Kidney capillary endothelial cell (primary cell): ENCODE data around the gene WNT9B.
"Not testable (repeated sequence)": the region's sequence is repeated elsewhere in the genome, so short reads cannot be mapped to it uniquely, and the experiment has no call there.

ENCODE experiments used
- DNase-seq: peaks from one replicate; pipeline ENCODE4 v3.0.0-alpha.2; 2018; ENCODE audit warnings: low spot score

WNT9B gene

DNA sequence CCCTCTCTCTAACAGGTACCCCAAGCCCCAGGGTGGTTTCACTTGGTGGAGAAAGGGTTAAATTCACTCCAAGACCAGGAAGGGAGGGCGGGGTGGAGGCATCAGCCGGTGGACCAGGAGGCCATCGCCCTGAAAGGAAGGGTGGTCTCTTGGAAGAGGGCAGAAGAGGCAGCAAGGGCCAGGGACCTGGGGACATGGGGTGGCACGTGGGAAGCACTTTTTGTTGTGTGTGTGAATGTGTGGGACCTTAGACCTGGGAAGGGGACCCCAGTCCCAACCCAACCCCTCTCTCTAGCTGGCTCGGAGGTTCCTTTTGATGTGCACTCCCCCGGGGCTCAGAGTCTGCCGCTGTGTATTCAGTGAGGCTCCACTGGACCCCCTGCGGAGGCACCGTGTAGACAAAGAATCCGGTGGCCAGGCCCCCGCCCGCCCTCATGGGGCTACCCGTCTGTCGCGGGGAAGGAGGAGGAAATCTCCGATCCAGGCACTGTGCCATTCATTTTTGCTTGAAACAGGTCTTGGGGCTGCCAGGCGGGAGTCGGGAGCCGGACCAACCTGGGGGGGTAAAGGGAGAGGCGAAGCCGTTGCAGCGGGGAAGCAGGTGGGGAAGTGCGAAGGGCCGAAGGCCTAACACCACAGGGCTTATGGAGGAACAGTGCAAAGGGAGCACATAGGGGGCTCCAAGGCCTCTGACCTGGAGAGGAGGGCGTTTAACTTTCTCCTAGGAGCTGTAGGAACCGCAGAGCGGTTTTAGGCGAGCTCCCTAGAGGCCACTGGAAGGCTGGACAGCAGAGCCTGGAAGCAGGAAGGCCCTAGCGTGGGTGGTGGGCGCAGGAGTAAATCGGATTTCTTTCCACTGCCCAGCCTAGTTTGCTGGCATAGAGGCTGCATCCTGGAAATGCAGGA, 29.6 kb upstream of the WNT9B start:
- DNase-seq = no peak

DNA sequence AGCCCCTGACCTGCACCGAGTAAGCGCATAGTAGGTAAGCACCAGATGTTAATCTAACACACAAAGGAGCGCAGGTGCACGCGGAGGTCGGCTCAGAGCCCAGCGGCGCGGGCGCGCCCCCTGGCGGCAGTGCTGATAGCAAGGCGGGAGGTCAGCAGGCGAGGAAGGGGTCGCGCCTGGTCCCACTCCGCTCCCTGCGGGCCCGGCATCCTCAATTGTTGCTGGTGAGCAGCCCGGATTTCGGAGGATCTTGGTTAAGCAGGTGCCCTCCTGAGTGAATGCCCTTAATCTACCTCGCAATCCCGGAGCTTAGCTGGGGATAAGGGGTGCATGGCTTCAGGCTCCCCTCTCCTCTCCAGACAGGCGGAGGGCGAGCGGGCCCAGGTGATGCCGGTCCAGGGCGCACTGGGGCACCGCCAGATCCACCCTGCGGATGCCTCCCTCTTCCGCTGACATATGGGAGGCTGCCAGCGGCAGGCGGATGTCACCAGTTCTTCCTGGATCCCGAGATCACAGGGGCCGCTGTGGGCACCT, 28.9 kb upstream of the WNT9B start:
- no peak for DNase-seq

DNA sequence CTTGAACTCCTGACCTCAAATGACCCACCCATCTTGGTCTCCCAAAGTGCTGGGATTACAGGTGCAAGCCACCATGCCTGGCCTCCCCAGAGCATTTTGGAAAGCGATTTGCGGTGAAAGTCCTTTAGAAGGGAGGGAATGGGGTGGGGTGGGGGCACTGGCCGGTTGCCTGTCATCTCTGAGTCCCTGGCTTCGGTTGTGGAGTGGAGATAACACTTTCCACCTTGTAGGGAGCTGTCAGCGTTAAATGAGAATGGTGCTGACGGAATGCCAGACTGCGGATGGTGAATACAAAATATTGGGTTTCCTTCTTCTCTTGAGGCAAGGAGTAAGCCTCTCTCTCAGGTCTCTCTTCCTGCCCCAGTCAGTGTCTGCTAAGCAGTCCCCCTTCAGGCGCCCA, 27.7 kb upstream of the WNT9B start:
- DNase-seq = no peak

DNA sequence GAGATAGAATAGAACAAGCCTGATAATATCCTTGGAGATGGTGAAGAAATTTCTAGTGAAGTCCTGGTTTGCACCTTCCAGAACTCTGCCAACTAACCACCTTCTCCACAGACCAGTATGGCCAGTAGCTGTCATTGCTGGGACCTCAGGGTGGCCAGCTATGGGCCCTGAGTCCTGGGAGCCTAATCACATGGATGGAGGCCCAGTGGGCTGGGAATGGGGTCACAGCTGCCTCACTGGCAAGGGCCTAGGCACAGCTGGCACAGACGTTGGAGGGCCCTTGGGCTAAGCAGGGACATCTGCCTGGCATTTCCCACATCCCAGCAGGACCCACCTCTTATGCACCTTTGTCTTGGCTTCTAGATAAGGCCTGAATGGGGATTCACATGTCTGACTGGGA, 25.3 kb upstream of the WNT9B start:
- no peak for DNase-seq

DNA sequence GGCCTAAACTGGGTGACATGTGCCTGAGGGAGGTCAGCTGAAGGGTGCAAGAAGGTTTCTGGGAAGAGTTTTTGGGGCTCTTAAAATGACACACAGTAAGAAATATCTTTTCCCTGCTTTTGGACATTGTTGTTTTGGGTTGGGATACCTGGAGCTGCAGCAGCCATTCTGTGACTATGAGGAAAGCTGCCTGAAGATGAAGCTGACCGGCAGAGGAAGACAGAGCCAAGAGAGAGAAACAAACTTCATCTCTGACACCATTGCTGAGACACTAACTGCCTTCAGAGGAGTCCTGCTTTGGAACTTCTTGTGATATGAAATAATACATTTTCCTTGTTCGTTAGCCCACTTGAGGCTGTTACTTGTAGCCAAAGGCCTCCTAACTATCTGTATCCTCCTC, 24.1 kb upstream of the WNT9B start:
- DNase-seq = no peak

DNA sequence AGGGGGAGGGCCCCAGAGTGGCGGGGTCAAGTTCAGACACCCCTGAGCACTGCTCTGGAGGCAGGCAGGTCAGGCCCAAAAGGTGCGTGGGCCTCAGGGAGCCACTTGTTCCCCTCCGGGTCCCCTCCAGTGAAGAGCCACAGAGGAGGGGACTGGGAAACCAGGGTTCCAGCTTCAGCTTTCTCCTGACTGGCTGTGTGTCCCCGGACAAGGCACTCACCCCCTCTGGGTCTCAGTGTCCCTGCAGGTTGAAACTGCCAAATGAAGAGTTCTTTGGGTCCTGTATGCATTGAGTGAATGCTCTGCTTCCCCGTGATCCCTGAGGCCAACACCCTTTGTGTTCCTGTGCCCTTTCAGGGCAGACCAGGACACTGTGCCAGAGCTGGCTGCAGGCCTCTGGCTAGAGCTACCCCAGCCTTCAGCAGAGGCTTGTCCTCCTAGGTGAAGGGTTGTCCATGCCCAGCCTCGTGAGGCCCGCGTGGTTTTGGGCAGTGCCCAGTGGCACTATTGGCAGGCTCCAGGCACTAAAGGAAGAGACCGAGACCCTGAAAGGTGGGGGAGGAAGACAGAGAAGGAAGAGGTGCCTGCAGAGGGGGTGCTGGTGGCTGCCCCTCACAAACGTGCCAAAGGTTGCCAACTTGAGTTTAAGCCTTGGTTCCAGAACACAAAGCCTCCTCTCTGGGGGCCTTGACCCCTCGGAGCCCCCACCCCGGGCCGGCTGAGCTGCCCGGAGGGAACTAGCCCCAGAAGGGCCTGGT, 19.6 kb upstream of the WNT9B start:
- DNase-seq = no peak

DNA sequence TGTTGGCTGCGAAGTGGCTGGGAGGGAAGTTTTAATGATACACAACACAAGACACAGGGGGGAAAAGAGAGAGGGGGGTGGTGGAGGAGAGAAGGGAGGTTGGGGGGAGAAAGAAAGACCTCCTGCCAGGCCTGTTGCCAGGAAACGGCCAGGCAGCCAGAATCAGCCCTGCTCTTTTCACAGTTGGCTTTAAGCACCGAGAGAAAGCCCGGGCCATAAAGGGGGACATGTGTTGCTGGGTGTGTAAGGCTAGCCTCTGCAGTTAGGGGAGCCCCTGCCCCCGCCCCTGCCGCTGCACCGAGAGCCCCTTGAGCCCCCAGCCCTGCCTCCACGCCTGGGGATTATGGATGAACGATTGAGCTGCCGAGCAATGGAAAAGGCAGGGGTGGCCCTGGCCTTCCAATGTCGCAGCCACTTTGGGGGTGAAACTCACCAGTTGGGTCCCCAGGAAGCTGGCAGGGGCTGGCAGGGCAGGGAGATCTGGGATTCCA, 19.0 kb upstream of the WNT9B start:
- no peak for DNase-seq

DNA sequence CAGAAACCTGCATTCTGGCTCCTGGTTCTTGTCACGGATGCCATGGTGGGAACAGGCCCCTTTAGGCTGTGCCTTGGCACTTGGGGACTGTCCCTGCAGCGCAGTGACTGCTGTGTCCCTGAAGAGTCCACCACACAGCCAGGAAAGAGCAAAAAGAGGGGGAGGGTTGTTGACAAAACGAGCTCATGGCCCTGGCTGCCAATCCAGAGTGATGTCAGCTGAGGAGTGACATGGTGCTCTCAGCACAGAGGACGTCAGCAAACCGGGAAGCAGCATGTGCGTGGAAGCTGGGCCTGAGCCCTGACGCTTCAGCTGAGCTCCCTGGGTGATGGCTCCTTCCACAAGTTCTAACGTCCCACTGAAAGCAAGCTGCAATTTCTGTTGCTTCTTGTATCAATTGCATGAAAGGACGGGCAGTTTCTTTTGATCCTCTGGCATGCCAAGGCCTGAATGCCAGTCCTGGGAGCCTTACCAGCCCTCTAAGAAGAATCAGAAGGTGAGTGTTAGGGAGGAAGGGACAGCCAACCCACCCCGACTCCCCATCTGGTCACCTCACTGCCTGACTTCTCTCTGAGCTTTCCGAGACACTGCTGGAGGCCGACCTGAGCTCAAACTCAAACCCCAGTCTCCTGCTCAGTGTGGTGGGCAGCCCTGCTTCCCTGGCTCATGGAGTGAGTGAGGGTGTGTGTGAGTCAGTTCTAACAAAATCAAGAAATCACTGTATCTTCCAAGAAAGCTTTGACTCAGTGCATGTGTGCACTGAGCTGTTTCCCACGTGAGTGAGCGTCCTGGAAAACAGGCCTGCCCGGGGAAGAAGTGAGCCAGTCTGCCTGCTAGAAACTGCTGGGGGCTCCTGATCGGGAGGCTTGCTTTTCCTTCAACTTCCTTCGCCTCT, 18.2 kb upstream of the WNT9B start:
- DNase-seq = no peak

DNA sequence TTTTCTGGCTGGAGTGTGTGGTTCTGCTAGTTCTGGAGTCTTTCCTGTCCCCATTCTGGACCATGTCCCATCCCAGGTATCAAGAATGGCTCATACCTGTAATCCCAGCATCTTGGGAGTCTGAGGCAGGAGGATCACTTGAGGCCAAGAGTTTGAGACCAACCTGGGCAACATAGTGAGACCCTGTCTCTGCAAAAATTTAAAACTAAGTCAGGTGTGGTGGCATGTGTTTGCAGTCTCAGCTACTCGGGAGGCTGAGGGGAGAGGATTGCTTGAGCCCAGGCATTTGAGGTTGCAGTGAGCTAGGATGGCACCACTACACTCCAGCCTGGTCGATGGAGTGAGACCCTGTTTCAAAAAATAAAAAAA, 17.6 kb upstream of the WNT9B start:
- DNase-seq = no peak

DNA sequence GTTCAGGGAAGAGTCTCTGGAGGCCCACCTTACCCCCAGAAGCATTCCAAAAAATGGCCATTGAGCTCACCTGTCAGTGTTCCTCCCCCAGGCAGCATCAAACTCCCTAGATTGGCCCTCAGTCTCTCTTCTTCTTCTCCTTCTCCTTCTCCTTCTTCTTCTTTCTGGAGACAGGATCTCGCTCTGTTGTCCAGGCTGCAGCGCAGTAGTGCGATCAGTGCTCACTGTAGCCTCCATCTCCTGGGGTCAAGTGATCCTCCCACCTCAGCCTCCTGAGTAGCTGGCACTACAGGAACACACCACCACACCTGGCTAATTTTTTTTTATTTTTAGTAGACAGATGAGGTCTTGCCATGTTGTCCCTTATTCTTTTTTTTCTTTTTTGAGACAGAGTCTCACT, 16.5 kb upstream of the WNT9B start:
- no peak for DNase-seq

DNA sequence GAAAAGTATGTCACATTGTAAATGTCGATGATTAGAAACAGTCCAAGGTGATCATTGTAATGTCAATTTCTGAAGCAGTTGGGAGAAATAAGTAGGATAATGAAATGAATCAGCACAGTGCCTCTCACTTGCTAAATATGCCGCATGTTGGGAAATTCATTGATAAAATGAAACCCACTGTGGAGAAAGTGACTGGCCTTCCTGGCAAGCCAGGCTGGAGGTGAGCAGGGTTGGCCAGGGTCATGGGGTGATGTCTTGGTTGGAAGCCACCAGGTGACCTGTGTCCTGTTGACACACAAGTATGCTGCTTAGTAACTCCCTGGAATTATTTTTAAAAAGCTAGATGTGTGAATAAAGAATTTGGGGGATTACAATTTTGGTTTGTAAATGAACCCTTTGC, 14.9 kb upstream of the WNT9B start:
- no peak for DNase-seq

DNA sequence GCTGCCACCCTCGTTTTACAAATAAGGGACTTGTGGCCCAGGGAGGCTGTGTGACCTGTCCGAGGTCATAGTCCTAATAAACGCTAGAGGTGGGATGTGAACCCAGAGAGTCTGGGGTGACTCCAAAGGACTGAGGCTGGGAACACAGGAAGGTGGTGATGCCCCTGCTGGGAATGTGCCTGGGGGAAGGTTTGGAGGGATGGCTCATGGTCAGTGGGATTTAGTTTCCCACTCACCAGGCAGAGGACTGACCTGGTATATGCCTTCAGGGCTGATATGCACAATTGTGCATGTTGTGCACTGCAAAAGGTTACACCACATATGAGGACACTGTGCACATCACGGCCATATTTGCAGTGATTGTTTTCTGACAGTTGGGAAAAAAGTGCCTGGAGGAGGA, 13.9 kb upstream of the WNT9B start:
- DNase-seq = no peak

DNA sequence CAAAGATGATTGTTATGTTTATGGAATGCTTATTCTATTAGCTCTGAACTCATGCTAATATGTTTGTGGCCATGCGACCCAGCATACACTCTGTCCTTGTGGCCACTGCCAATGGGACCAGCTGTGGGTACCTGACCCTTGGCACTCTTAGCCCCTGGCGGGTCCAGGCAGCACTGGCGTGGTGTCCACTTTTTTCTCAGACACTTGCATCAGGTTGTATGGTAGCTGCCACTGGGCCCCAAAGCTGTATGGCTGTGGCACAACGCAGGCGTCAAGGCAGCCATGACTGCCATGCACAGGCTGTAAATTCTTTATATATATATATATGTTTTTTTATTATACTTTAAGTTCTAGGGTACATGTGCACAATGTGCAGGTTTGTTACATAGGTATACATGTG, 12.2 kb upstream of the WNT9B start:
- DNase-seq = no peak

DNA sequence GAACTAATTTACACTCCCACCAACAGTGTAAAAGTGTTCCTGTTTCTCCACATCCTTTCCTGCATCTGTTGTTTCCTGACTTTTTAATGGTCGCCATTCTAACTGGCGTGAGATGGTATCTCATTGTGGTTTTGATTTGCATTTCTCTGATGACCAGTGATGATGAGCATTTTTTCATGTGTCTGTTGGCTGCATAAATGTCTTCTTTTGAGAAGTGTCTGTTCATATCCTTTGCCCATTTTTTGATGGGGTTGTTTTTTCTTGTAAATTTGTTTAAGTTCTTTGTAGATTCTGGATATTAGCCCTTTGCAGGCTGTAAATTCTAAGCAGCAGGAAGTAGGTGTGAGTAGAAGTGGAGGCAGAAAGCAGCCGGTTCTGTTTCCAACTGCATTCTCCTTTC, 10.8 kb upstream of the WNT9B start:
- not testable (repeated sequence) for DNase-seq

DNA sequence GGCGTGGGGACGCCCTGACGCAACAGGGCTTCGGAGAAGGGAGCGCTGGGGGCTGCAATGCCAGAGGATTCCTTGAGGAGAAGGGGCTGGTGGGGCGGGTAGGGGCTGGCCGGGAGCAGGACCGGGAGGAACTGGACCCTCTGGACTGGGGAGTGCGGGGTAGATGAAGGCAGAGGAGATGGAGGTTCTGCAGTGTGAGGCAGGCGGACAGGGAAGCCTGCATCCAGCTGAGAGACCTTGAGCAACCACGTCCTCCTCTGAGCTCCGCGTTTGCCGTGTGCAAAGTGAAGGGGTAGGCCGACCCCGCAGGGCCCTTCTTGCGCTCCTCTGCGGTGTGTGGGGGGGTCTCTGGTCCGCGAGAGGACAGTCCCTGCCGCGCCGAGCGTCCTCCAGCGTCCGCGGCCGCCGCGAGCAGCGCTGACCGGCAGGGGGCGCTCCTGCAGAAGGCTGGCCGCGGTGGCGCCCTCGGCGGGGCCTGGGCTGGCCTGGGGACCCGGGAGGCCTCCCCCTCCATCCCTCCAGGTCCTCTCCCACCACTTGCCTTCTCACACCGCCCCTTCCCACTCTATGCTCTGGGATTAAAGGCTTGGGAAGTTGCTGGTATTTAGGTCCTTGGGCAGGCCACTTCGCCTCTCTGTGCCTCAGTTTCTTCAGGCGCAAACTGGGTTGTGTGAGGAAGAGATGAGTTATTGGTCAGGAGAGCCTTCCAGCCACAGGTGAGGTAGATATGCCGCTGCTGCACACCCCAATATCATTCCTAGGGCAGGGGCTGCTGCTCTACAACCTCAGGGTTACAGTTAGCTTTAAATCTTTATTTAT, 9.6 kb upstream of the WNT9B start:
- peak; percentile 38 for DNase-seq

DNA sequence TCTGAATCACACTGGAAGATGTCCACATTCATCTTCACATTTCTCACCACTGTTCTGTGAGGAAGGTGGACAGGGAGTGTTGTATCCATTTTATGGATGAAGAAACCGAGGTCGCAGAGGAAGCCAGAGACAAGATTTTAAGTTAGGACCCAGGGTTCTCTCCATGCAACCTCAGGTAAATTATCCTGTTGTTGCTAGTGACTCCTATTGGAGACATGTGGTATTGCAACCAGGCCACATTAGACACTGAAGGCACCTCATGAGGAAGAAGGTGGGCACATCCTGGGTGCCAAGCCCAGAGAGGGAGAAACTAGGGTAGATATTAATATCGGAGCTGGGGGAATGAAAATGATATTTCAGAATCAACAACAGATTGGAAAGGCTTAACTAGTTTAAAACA, 8.5 kb upstream of the WNT9B start:
- DNase-seq = no peak

DNA sequence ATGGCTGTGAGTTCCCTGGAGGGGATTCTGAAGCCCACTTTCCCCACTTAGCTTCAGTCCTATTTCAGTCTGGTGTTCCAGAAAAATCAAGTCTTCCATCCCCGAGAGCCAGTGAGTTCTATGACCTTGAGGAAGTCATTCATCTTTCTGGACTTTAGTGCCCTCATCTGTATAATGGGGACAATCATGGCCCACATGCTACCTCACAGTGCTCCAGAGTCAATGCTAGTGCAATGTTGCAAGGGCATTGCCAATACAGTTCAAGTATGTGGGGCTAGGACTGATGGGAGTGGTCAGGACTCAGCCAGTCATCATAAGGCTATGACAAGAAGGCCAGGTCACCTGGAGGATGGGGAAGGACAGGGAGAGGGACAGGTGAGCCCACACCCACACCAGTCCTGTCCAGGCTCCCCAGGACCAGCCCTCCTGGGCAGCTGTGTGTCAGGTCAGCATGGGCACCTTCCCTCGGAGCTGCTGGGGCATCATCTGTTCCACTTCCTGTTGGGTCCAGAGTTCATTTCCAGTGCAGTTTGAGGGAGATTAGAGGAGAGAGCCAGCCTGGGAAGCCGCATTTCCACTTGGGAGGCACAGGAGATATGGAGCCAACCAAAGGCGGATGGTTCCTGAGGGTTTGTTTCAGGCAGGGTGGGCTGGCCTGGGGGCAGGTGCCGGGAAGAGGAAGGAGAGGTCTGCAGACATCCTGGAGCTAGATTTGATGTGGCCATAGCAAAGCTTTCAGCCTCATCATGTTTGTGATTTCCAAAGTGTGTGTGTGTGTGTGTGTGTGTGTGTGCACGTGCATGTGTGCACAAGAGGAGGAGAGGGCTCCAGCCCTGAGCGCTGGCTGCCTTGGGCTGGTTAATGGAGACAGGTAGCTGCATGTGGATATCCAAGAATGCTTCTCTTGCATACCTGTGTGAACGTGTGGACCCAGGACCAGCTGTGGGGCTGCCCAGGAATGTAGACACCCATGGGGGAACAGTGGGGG, 3.9 kb upstream of the WNT9B start:
- DNase-seq = no peak

DNA sequence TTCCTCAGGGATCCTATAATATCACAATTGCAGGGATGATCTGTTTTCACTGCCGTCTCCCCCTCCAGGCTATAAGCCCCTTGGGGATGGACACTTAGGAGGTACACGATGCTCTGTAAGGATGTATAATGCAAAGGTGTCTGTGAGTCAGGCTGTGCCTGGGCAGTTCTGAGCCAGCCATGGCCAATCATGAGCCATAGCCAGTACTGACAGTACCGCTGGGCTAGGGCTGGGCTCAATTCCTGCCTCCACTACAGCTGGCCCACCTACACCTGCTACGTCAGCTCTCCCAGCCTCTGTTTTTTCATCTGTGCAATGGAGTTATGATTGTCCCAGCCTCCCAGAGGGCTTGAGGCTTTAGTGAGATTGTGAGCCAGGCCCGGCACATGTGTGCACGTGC, 2.8 kb upstream of the WNT9B start:
- DNase-seq = no peak

DNA sequence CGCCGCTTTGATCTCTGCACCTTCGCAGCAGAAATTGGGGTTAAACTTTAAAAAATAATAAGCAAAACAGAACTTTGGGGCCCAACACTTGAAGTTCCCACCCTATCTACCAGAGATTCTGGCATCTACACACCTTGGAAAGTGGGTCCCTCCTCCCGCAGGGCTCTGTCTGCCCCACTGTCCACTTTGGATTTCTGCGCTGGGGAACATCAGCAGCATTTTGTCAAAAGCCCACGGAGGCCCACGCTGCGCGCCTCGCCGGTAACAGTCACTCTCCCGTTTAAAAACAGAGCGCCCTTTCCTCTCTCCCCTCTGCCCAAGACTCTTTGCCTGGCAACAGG, 725 bp upstream of the WNT9B start:
- DNase-seq = no peak

DNA sequence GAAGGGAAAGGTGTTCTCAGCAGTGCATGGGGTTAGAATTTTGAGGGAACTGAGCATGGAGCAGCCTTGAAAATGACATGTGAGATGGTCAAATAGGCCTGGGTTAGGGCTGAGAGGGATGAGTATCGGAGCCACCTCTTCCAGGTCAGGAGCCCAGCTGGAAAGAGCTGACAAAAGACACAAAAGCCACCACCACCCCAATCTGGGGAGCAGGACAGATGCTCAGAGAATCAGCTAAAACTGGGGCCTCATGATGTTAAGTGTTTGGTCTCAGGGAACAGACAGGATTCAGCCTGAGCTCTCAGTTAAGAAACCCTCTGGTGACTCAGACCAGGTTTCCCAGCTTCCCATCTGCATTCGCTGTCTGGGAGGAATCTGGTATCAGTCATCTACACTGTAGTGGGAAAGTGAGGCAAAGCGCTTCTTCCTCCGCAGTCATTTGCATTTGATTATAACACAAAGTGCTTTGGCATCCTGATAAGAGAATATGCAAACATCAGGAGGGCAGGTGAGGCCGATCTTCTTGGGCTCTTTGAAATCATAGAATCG, 2.6 kb downstream of the WNT9B start:
- no peak for DNase-seq
